Naive thymus-derived CD8-positive, alpha-beta T cell (primary cell): Measurements from ENCODE around the gene GULP1. TPM values are rescaled to one million over a fixed set of nuclear protein-coding genes. Genes with fewer than 3 reads are reported as not detected.
"Not testable (repeated sequence)": the region's sequence is repeated elsewhere in the genome, so short reads cannot be mapped to it uniquely, and the experiment has no call there.

ENCODE experiments used
- ATAC-seq, 2 donors: fragments of 150-1000 bp; cut with Tn5 transposase in 1 of 2; sonication (Bioruptor Pico), chemical (Tn5 transposase) in 1 of 2; 1 replicate in 1 of 2; 2 replicates in 1 of 2; pipeline ENCODE4 v1.10.0; 2021; ENCODE audit warnings: mild to moderate bottlenecking in 2 of 2, moderate library complexity in 2 of 2
- POLR2A ChIA-PET: fragments of 350-600 bp; sonication (Branson Sonifier 250); formaldehyde crosslinking; loops from one replicate; lab custom pipeline; 2021; ENCODE audit warnings: antibody characterized with exemption; lab: Charles Lee
- DNase-seq, 10 donors: peaks; one replicate each; pipeline versions ENCODE4 v3.0.0 to v3.0.0-alpha.2; 2020 to 2022
- H3K27ac Mint-ChIP-seq, 10 donors: one replicate each; pipeline ENCODE4 v1.8.0; 2020 to 2022; ENCODE audit warnings: mild to moderate bottlenecking in 10 of 10, mixed read lengths in 10 of 10, moderate library complexity in 4 of 10, inconsistent platforms in 1 of 10
- H3K27me3 Mint-ChIP-seq, 5 donors: one replicate each; pipeline ENCODE4 v1.8.0; 2021 to 2022; ENCODE audit warnings: mixed read lengths in 5 of 5
- H3K36me3 Mint-ChIP-seq, 3 donors: one replicate each; pipeline ENCODE4 v1.8.0; 2020 to 2022; ENCODE audit warnings: mixed read lengths in 3 of 3, mild to moderate bottlenecking in 2 of 3, inconsistent platforms in 1 of 3
- H3K4me1 Mint-ChIP-seq, 4 donors: one replicate each; pipeline ENCODE4 v1.8.0; 2021 to 2022; ENCODE audit warnings: mixed read lengths in 4 of 4
- H3K4me3 Mint-ChIP-seq, 10 donors: one replicate each; pipeline ENCODE4 v1.8.0; 2020 to 2022; ENCODE audit warnings: mild to moderate bottlenecking in 10 of 10, mixed read lengths in 10 of 10, moderate library complexity in 6 of 10, inconsistent platforms in 1 of 10
- H3K9me3 Mint-ChIP-seq, 9 donors: one replicate each; pipeline ENCODE4 v1.8.0; 2020 to 2022; ENCODE audit warnings: mixed read lengths in 9 of 9, mild to moderate bottlenecking in 3 of 9, inconsistent platforms in 1 of 9, moderate library complexity in 1 of 9
- polyA plus RNA-seq, 3 donors: library from polyadenylated mRNA; unstranded; fragments of 300-500 nt; fragmentation: Illumina TruSeq; gene quantifications; one replicate each; pipeline ENCODE4 v1.2.3, GENCODE V29; 2021
- total RNA-seq, 8 experiments: library from RNA in 2 of 8; stranded (reverse) in 2 of 8; gene quantifications; one replicate each; pipeline ENCODE4 v1.2.3 and lab custom pipeline; 2021 to 2026

Gene GULP1
- total and polyA plus RNA-seq, 5 experiments from 2014 or later = not detected

DNA sequence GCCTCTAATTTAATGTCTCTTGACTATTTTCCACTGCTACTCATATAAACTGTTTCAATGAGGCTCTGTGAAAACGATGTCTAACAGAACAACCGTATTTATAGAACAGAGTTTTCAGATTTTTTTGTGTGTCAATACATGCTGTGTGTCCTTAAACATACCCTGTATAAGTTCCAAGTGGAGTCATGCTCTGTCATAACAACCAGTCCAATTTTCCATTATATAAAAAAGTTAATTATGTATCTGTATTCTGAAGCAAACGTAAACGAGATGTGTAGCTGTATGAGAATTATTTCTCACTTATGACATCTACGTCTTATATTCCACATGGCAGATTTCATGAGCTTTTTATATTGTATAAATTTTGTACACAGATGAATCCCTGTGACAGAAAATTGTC lies 13.9 kb upstream of the GULP1 start:
- Mint-ChIP-seq H3K27ac (no peak overlapping the region), H3K9me3 (peaks cover 0 to 11% (median 0%) of the 10 kb centered on the region in 9 donors), H3K36me3 (no peaks in the 10 kb centered on the region), H3K4me3 (no peak overlapping the region), H3K27me3 (no peaks in the 10 kb centered on the region), H3K4me1 (no peaks in the 10 kb centered on the region)
- no peak for ATAC-seq
- DNase-seq = no peak
- POLR2A ChIA-PET = no interaction called here

DNA sequence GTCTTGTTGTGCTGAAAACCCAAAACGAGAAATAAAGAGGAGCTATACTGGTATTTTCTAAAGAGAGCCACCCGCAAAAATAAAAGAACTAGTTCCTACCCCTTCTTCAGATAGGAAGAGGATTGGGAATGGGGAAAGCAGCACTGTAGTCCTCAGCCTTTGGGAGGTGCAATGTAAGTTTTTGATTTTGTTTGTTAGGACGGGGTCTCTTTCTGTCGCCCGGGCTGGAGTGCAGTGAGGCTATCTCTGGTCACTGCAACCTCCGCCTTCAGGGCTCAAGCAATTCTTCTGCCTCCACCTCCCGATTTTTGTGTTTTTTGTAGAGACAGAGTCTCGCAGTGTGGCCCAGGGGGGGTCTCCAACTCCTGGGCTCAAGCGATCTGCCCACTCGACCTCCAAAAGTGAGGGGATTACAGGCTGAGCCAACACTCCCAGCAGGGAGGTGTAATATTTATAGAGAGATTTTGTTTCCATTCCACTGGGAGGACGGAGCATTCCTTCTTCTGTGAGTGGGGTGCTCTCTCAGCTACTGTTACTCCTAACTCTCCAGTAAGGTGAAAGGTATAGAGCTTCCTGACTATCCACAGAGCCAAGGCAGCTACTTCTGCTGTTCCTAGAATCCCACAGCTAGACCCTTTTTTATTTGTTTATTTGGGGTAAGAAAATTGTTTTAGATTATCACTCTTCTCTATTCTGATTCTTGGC lies 13.1 kb upstream of the GULP1 start:
- ATAC-seq (no peak), DNase-seq (no peak)
- H3K27ac Mint-ChIP-seq = no peak overlapping the region
- no peaks in the 10 kb centered on the region for H3K27me3 Mint-ChIP-seq
- peaks cover 0 to 11% (median 0%) of the 10 kb centered on the region in 9 donors for H3K9me3 Mint-ChIP-seq
- H3K4me1 Mint-ChIP-seq = no peaks in the 10 kb centered on the region
- H3K4me3 Mint-ChIP-seq = no peak overlapping the region
- H3K36me3 Mint-ChIP-seq = no peaks in the 10 kb centered on the region
- POLR2A ChIA-PET = no interaction called here

- no peak overlapping the region for H3K27ac Mint-ChIP-seq
- H3K36me3 Mint-ChIP-seq = no peaks in the 10 kb centered on the region
- no peak overlapping the region for H3K4me3 Mint-ChIP-seq
- POLR2A ChIA-PET = no interaction called here
- no peaks in the 10 kb centered on the region for H3K4me1 Mint-ChIP-seq
- H3K27me3 Mint-ChIP-seq = no peaks in the 10 kb centered on the region
- ATAC-seq (no peak), DNase-seq (no peak)
- H3K9me3 Mint-ChIP-seq = peaks cover 0 to 11% (median 0%) of the 10 kb centered on the region in 9 donors
These were observed 12.6 kb upstream of the GULP1 start for GRCh38 chr2:188279093-188279445.

GRCh38 chr2:188280811-188281222 lies 10.9 kb upstream of the GULP1 start:
- H3K27me3 Mint-ChIP-seq = no peaks in the 10 kb centered on the region
- H3K4me1 Mint-ChIP-seq = no peaks in the 10 kb centered on the region

GRCh38 chr2:188282907-188283306 lies 8.8 kb upstream of the GULP1 start:
- Mint-ChIP-seq H3K36me3 (peaks cover 0 to 2% (median 0%) of the 10 kb centered on the region in 3 donors), H3K4me3 (no peak overlapping the region), H3K9me3 (peaks cover 0 to 11% (median 4%) of the 10 kb centered on the region in 9 donors), H3K27me3 (peaks cover 0 to 4% (median 0%) of the 10 kb centered on the region in 5 donors), H3K27ac (no peak overlapping the region), H3K4me1 (no peaks in the 10 kb centered on the region)
- POLR2A ChIA-PET = no interaction called here
- ATAC-seq = no peak
- DNase-seq = no peak

More at GRCh38 chr2:188280811-188281222, 10.9 kb upstream of the GULP1 start:
- Mint-ChIP-seq H3K4me3 (no peak overlapping the region), H3K9me3 (peaks cover 0 to 11% (median under 1%) of the 10 kb centered on the region in 9 donors), H3K27ac (no peak overlapping the region), H3K36me3 (no peaks in the 10 kb centered on the region)
- POLR2A ChIA-PET = no interaction called here
- DNase-seq = no peak
- no peak for ATAC-seq

GRCh38 chr2:188284251-188284650 lies 7.4 kb upstream of the GULP1 start:
- H3K36me3 Mint-ChIP-seq, H3K27ac Mint-ChIP-seq, H3K4me1 Mint-ChIP-seq, H3K27me3 Mint-ChIP-seq, ATAC-seq, H3K4me3 Mint-ChIP-seq, DNase-seq, POLR2A ChIA-PET: not testable (repeated sequence)
- peaks cover 0 to 11% (median 4%) of the 10 kb centered on the region in 9 donors for H3K9me3 Mint-ChIP-seq

DNA sequence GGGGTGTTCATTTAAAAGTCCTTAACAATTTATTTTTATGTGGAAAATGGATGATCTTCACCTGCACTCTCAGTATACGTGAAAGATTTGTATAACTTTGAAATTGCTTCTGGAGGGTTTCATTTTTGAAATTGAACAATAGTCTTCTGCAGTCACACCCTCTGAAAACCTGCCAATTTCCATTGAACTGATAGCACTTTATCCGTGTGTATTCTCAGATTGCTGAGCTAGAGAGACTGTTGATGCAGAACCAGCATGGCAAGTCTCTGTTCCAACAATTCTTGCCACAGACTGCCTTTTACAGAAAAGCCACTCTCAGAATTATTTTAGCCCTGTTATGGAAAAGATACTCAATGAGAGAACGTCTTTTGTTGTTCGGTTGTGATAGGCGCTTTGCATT lies 6.6 kb upstream of the GULP1 start:
- Mint-ChIP-seq H3K4me3 (no peak overlapping the region), H3K9me3 (peaks cover 0 to 11% (median 4%) of the 10 kb centered on the region in 9 donors), H3K4me1 (no peaks in the 10 kb centered on the region), H3K27ac (no peak overlapping the region), H3K27me3 (peaks cover 0 to 6% (median 0%) of the 10 kb centered on the region in 5 donors), H3K36me3 (peaks cover 0 to 6% (median 0%) of the 10 kb centered on the region in 3 donors)
- no peak for DNase-seq
- no peak for ATAC-seq
- POLR2A ChIA-PET = no interaction called here

GRCh38 chr2:188285774-188286173 lies 5.9 kb upstream of the GULP1 start:
- peaks cover 2 to 8% (median 5%) of the 10 kb centered on the region in 5 donors for H3K27me3 Mint-ChIP-seq
- no peaks in the 10 kb centered on the region for H3K4me1 Mint-ChIP-seq
- ATAC-seq = no peak
- no peak overlapping the region for H3K27ac Mint-ChIP-seq
- POLR2A ChIA-PET = no interaction called here
- H3K9me3 Mint-ChIP-seq = peaks cover 0 to 10% (median 4%) of the 10 kb centered on the region in 9 donors
- no peak for DNase-seq
- no peak overlapping the region for H3K4me3 Mint-ChIP-seq
- H3K36me3 Mint-ChIP-seq = peaks cover 0 to 6% (median 0%) of the 10 kb centered on the region in 3 donors

DNA sequence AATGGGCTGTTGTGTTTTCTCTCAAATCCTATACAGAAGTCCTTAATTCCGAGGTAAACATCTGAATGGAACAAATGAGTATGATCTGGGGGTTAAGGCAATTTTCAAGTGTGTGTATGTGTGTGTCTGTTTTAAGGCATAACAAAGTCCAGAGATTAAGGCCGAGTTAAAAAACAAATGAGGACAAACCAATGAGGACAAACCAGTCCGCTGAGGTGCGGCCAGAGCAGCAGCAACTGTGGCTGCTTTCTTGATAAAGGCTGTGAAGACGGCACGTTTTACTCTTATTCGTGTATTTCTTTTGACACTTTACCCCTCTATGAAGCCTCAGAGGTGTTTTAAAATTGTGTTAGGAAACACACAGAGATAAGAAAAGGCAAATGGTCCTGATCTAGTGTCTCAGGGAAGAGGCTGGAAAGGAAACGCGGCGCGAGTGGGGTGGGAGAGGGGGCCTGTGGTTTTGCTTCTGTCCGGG lies 495 bp upstream of the GULP1 start:
- H3K9me3 Mint-ChIP-seq = peaks cover 0 to 7% (median 0%) of the 10 kb centered on the region in 9 donors
- ATAC-seq = no peak
- peaks cover 14 to 41% (median 36%) of the 10 kb centered on the region in 5 donors for H3K27me3 Mint-ChIP-seq
- peaks cover 5 to 13% (median 8%) of the 10 kb centered on the region in 4 donors for H3K4me1 Mint-ChIP-seq
- H3K4me3 Mint-ChIP-seq = peak overlapping the region in 9 of 10 donors; percentile 32 to 82 (median 60)
- H3K27ac Mint-ChIP-seq = peak overlapping the region in 1 of 10 donors; percentile 47
- peaks cover 0 to 10% (median 2%) of the 10 kb centered on the region in 3 donors for H3K36me3 Mint-ChIP-seq
- DNase-seq = no peak
- POLR2A ChIA-PET = no interaction called here

- POLR2A ChIA-PET = no interaction called here
- ATAC-seq (no peak), DNase-seq (no peak)
- Mint-ChIP-seq H3K36me3 (peaks cover 0 to 10% (median 2%) of the 10 kb centered on the region in 3 donors), H3K4me3 (peak overlapping the region in 6 of 10 donors; percentile 22 to 65 (median 48)), H3K4me1 (peaks cover 5 to 13% (median 8%) of the 10 kb centered on the region in 4 donors), H3K9me3 (peaks cover 0 to 7% (median 0%) of the 10 kb centered on the region in 9 donors), H3K27ac (peak overlapping the region in 1 of 10 donors; percentile 81), H3K27me3 (peaks cover 13 to 41% (median 36%) of the 10 kb centered on the region in 5 donors)
These were observed 920 bp downstream of the GULP1 start for GRCh38 chr2:188292348-188293239.

DNA sequence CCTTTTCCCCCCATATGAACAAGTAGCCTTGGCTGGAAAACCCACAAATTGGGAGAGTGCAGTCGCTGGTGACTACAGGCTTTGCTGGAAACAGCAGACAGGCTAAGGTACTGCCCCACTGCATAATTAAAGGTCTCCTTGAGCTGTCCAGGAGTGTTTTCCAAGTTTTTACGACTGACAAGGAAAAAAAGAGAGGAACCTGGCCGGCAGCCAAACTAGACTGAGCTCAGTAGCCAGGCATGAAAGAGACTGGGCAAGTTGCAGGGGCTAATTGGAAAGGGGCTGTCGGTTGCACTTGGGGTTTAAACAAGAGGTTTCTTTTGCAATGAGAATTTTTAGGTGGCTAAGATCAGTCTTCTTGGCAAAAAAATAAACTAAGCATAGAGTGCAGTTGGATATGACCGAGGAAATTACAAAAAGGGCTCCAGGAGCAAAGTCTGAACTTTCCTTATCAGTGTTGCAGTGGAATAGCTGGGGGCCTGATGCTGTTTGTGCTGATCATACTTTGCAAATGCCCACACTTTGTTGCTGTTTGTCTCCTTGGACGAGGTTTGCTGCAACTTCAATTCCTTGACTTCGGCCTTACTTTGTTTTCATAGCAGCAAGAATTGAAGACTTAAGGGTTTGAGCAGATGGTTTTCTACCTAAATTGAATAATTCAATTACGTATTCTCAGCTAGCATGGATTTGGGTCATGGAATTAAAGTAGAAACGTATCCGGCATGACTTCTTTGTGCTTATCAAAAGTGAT lies 2.1 kb downstream of the GULP1 start:
- peaks cover 5 to 13% (median 8%) of the 10 kb centered on the region in 4 donors for H3K4me1 Mint-ChIP-seq
- no peak for ATAC-seq
- peaks cover 9 to 41% (median 36%) of the 10 kb centered on the region in 5 donors for H3K27me3 Mint-ChIP-seq
- POLR2A ChIA-PET = no interaction called here
- H3K4me3 Mint-ChIP-seq = no peak overlapping the region
- no peak for DNase-seq
- peaks cover 0 to 7% (median 0%) of the 10 kb centered on the region in 9 donors for H3K9me3 Mint-ChIP-seq
- H3K27ac Mint-ChIP-seq = peak overlapping the region in 1 of 10 donors; percentile 13
- peaks cover 0 to 5% (median 2%) of the 10 kb centered on the region in 3 donors for H3K36me3 Mint-ChIP-seq

GRCh38 chr2:188294352-188294926 lies 2.8 kb downstream of the GULP1 start:
- Mint-ChIP-seq H3K27me3 (peaks cover 9 to 41% (median 36%) of the 10 kb centered on the region in 5 donors), H3K4me1 (peaks cover 5 to 13% (median 8%) of the 10 kb centered on the region in 4 donors), H3K9me3 (peaks cover 0 to 8% (median 0%) of the 10 kb centered on the region in 9 donors), H3K4me3 (no peak overlapping the region), H3K27ac (no peak overlapping the region), H3K36me3 (peaks cover 0 to 5% (median 2%) of the 10 kb centered on the region in 3 donors)
- ATAC-seq = no peak
- DNase-seq = no peak
- POLR2A ChIA-PET = no interaction called here
